B cell (primary cell): ENCODE measurements around the gene EML3. TPM values are rescaled to one million over a fixed set of nuclear protein-coding genes. Genes with fewer than 3 reads are reported as not detected.
"Not testable (repeated sequence)": the region's sequence is repeated elsewhere in the genome, so short reads cannot be mapped to it uniquely, and the experiment has no call there.

Experiments
- ATAC-seq: fragments of 200-7000 bp; cut with Tn5 transposase; one replicate; pipeline ENCODE4 v1.10.0; 2021; ENCODE audit warnings: low read depth, mild to moderate bottlenecking, moderate number of reproducible peaks, moderate library complexity
- CTCF ChIA-PET: fragments of 350-600 bp; sonication (Branson Sonifier 250); formaldehyde crosslinking; loops from one replicate; lab custom pipeline; 2021; ENCODE audit warnings: antibody characterized with exemption, inconsistent platforms; lab: Charles Lee
- POLR2A ChIA-PET: fragments of 350-600 bp; sonication (Branson Sonifier 250); formaldehyde crosslinking; loops from one replicate; lab custom pipeline; 2021; ENCODE audit warnings: antibody characterized with exemption; lab: Charles Lee
- DNase-seq: peaks from one replicate; pipeline ENCODE4 v3.0.0; 2013
- H2AFZ ChIP-seq: 2 replicates; pipeline ENCODE4 v1.6.1; 2012; ENCODE audit warnings: mild to moderate bottlenecking, low read depth, low read length; ENCODE audit not compliant: insufficient read depth, poor library complexity, severe bottlenecking
- H3K27ac ChIP-seq, 2 donors: 1 replicate in 1 of 2; 2 replicates in 1 of 2; pipeline ENCODE4 v1.5.1; 2012 to 2013; ENCODE audit warnings: low read length in 2 of 2, mild to moderate bottlenecking in 2 of 2, moderate library complexity in 1 of 2
- H3K27me3 ChIP-seq, 4 experiments: fragments of 200-600 bp in 1 of 4; sonication (generic) in 1 of 4; replicated peaks in 1 of 4; 1 replicate in 2 of 4; 2 replicates in 2 of 4; pipeline versions ENCODE4 v1.6.1 to v1.7.0; 2013 to 2016; ENCODE audit warnings: low read length in 3 of 4, mild to moderate bottlenecking in 2 of 4, mixed read lengths in 1 of 4, moderate library complexity in 1 of 4; ENCODE audit not compliant: insufficient read depth in 4 of 4, control insufficient read depth in 3 of 4; ENCODE audit errors: control extremely low read depth in 1 of 4
- H3K36me3 ChIP-seq, 2 experiments: replicated peaks in 1 of 2; 1 replicate in 1 of 2; 2 replicates in 1 of 2; pipeline versions ENCODE4 v1.6.1 to v1.7.1; 2013; ENCODE audit warnings: low read length in 1 of 2; ENCODE audit not compliant: insufficient read depth in 2 of 2, control insufficient read depth in 1 of 2; ENCODE audit errors: control extremely low read depth in 1 of 2, extremely low read depth in 1 of 2
- H3K4me1 ChIP-seq, 2 donors: fragments of 200-600 bp in 1 of 2; sonication (generic) in 1 of 2; 1 replicate in 1 of 2; 2 replicates in 1 of 2; pipeline versions ENCODE4 v1.5.1 to v1.6.1; 2013 to 2017; ENCODE audit warnings: low read length in 2 of 2; ENCODE audit not compliant: control insufficient read depth in 2 of 2, insufficient read depth in 2 of 2
- H3K4me2 ChIP-seq: replicated peaks from 2 replicates; pipeline ENCODE3; 2012; ENCODE audit warnings: mild to moderate bottlenecking, low read depth, low read length; ENCODE audit not compliant: poor library complexity, severe bottlenecking
- H3K4me3 ChIP-seq, 5 experiments: fragments of 200-600 bp in 1 of 5; sonication (generic) in 1 of 5; 1 replicate in 3 of 5; 2 replicates in 2 of 5; pipeline versions ENCODE4 v1.5.1 to v1.7.0; 2011 to 2016; ENCODE audit warnings: low read length in 4 of 5, mild to moderate bottlenecking in 4 of 5, low read depth in 2 of 5, control low read depth in 1 of 5, moderate library complexity in 1 of 5; ENCODE audit not compliant: insufficient read depth in 1 of 5; ENCODE audit errors: control extremely low read depth in 1 of 5, extremely low read depth in 1 of 5
- H3K79me2 ChIP-seq: fragments of 200-600 bp; sonication (generic); one replicate; pipeline ENCODE4 v1.6.0; 2016; ENCODE audit warnings: low read length; ENCODE audit not compliant: control insufficient read depth, insufficient read depth
- H3K9ac ChIP-seq: fragments of 200-600 bp; sonication (generic); 2 replicates; pipeline ENCODE4 v1.6.1; 2017; ENCODE audit warnings: mild to moderate bottlenecking, low read length, moderate library complexity
- H3K9me3 ChIP-seq, 3 donors: one replicate each; pipeline versions ENCODE4 v1.6.1 to v1.7.1; 2013; ENCODE audit warnings: low read length in 2 of 3; ENCODE audit not compliant: control insufficient read depth in 2 of 3, insufficient read depth in 1 of 3; ENCODE audit errors: control extremely low read depth in 1 of 3
- H4K20me1 ChIP-seq: 2 replicates; pipeline ENCODE4 v1.6.0; 2012; ENCODE audit warnings: mild to moderate bottlenecking, low read length; ENCODE audit not compliant: insufficient read depth, control insufficient read depth, poor library complexity, severe bottlenecking
- H3K27ac Mint-ChIP-seq: one replicate; pipeline ENCODE4 v1.8.0; 2021; ENCODE audit warnings: mixed read lengths
- H3K27me3 Mint-ChIP-seq: one replicate; pipeline ENCODE4 v1.8.0; 2021; ENCODE audit warnings: mixed read lengths
- H3K4me1 Mint-ChIP-seq: one replicate; pipeline ENCODE4 v1.8.0; 2021; ENCODE audit warnings: mixed read lengths
- H3K4me3 Mint-ChIP-seq: one replicate; pipeline ENCODE4 v1.8.0; 2021; ENCODE audit warnings: mixed read lengths
- H3K9me3 Mint-ChIP-seq: one replicate; pipeline ENCODE4 v1.8.0; 2022; ENCODE audit warnings: mixed read lengths; ENCODE audit not compliant: insufficient read depth
- CTCF ChIP-seq: fragments of 200-600 bp; IDR thresholded peaks from one replicate; pipeline ENCODE4 v1.8.0; 2022; ENCODE audit warnings: antibody characterized with exemption, mild to moderate bottlenecking
- EZH2 ChIP-seq: IDR thresholded peaks from 2 replicates; pipeline ENCODE4 v1.6.1; 2012; ENCODE audit warnings: borderline replicate concordance, low read depth, mild to moderate bottlenecking, moderate library complexity, low read length; ENCODE audit not compliant: insufficient read depth, poor library complexity, severe bottlenecking
- WGBS: methylation state at CpG from one replicate; pipeline ENCODE4 v1.1.5; 2013; ENCODE audit warnings: missing lambda C conversion rate; ENCODE audit not compliant: insufficient coverage; 5-methylcytosine and 5-hydroxymethylcytosine counted together
- intact Hi-C: fragments of 100-400 bp; cut with micrococcal nuclease; formaldehyde crosslinking; loops from one replicate; pipeline ENCODE4 v1.10.0; 2022
- polyA plus RNA-seq: library from polyadenylated mRNA; depleted of rRNA; stranded (reverse); fragments of >200 nt; gene quantifications from 2 replicates; pipeline ENCODE4 v1.2.3, GENCODE V29; 2012
- total RNA-seq, 2 donors: library from RNA; stranded (reverse); fragments of 120-200 nt in 1 of 2; gene quantifications; 1 replicate in 1 of 2; 2 replicates in 1 of 2; pipeline versions ENCODE4 v1.2.3 to v1.2.4, GENCODE V29; 2013 to 2022

The EML3 gene
- total and polyA plus RNA-seq, 2 donors (not counting 1 experiment from before 2014, with no cell fraction given), result 127 to 128 TPM

DNA sequence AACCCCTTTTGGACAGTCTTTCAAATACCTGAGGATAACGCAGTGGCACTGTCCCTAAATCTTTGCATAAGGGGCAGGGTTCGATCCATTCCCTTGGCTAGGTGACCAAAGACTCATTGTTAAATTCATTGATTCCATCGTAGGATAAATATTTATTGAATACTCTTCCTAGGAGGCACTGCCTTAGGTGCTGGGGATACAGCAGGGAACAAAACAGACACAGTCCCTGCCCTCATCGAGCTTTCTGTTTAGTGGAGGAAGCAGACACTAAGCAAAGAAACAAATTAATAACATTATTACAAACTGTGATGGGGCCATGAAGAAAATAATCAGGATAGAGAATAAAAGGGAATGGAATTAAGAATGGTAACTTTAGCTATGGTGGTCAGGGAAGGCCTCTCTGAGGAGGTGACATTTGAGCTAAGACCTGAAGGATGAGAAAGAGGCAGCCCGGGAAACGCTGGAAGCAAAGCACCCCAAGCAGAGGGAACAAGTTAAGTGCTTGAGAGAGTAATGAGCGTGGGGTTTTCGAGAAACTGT is 8.5 kb upstream of the EML3 start:
- DNase-seq (no peak), ATAC-seq (no peak)
- H3K9me3 ChIP-seq, result no peaks in the 10 kb centered on the region
- Mint-ChIP-seq H3K27me3 (no peaks in the 10 kb centered on the region), H3K4me1 (peaks cover 23% of the 10 kb centered on the region), H3K4me3 (peak overlapping the region; percentile 98), H3K9me3 (no peaks in the 10 kb centered on the region), H3K27ac (peak overlapping the region; percentile 95)
- 18% methylated on average over 5 of the region's 8 CpGs for WGBS
- H3K79me2 ChIP-seq, result peaks cover 23% of the 10 kb centered on the region
- peaks cover 1 to 28% of the 10 kb centered on the region in 2 experiments for H3K36me3 ChIP-seq
- TF ChIP-seq EZH2 (no peak), CTCF (no peak)
- H2AFZ ChIP-seq, result peak overlapping the region; percentile 85
- H4K20me1 ChIP-seq, result peaks cover 11% of the 10 kb centered on the region
- peaks cover 11 to 19% of the 10 kb centered on the region in 2 donors for H3K4me1 ChIP-seq
- intact Hi-C loops, result no loop called here
- H3K9ac ChIP-seq, result peak overlapping the region; percentile 93
- peak overlapping the region; percentile 80 to 93 (median 88) for H3K4me3 ChIP-seq
- ChIA-PET CTCF (interaction anchor here (0.7 to 4.4 kb wide), 12 partner anchors 8 to 260 kb away, joined by 3 to 35 read pairs (median 5); partner anchors contain the start of genes EML3, LBHD1, ROM1 and SLC3A2), POLR2A (interaction anchor here (0.6 to 3.6 kb wide), 12 partner anchors 18 to 1689 kb away, joined by 3 to 33 read pairs (median 8); partner anchors contain the start of genes C11orf98, CSKMT, EEF1G and INTS5)
- peak overlapping the region; percentile 92 for H3K4me2 ChIP-seq
- H3K27me3 ChIP-seq, result no peaks in the 10 kb centered on the region
- H3K27ac ChIP-seq, result peak overlapping the region; percentile 88 to 98

GRCh38 chr11:62616957-62617356 is 4.4 kb upstream of the EML3 start:
- intact Hi-C loops, H3K4me2 ChIP-seq, H3K4me3 Mint-ChIP-seq, DNase-seq, POLR2A ChIA-PET, H3K9me3 ChIP-seq, H2AFZ ChIP-seq, CTCF ChIA-PET, H3K27ac ChIP-seq, ATAC-seq, H3K4me3 ChIP-seq, H3K27ac Mint-ChIP-seq, H3K27me3 ChIP-seq, H3K9me3 Mint-ChIP-seq, H3K27me3 Mint-ChIP-seq, H3K9ac ChIP-seq: not testable (repeated sequence)
- Histone ChIP-seq H3K4me1 (peaks cover 11 to 20% of the 10 kb centered on the region in 2 donors), H3K79me2 (peaks cover 36% of the 10 kb centered on the region), H4K20me1 (peaks cover 11% of the 10 kb centered on the region), H3K36me3 (peaks cover 0 to 19% of the 10 kb centered on the region in 2 experiments)
- peaks cover 21% of the 10 kb centered on the region for H3K4me1 Mint-ChIP-seq
- WGBS, result 97% methylated on average over 6 of the region's 14 CpGs
